ENCODE data around the gene WASHC4. TPM values are rescaled to one million over a fixed set of nuclear protein-coding genes. Genes with fewer than 3 reads are reported as not detected.

The WASHC4 gene
- total and polyA plus RNA-seq, 2 donors (not counting 3 experiments of a cell fraction or from before 2014, with no cell fraction given), result 30.4 to 123 TPM

DNA sequence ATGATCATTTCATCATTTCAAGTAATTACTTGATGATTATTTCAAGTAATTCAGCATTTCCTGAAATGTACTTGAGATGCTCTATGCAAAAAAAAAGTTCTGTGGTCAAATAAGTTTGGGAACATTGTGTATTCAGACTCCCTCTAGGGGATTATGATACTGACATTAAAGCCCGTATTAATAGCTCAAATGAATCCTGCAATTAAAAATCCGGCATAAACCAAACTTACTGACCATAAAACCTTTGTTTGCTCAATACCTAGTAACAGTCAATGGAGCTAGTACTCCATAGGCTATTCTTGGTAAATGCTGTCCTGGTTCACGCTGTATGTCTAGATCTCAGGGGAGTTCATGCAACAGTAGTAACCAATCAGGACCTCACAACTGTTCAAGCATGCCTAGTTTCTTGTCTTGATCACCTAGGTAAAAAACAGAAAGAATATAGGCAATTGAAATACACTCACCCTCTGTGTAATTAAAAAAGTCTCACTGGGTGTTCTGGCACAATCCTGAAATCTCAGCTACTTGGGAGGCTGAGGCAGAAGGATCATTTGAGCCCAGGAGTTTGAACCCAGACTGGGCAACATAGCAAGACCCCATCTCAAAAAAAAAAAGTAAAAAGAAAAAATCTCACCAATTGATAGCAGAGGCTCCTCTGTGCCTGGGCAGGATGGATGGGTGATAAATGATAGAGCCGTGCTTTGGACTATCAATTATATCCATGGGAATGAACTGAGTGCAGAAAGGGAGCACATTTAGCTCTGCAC is 37.4 kb upstream of the WASHC4 start:
- Histone ChIP-seq H3K9me1 (replicated peaks; ENCODE audit: control insufficient read depth, extremely low read depth, insufficient read depth, low read length) (no peaks in the 10 kb centered on the region), H3K4me1 (ENCODE audit: control insufficient read depth, extremely low read depth, insufficient read depth, low read length) (no peaks in the 10 kb centered on the region), H3K27me3 (ENCODE audit: control insufficient read depth in 2 of 2, insufficient read depth in 2 of 2, low read length in 2 of 2) (no peaks in the 10 kb centered on the region), H3K9ac (replicated peaks; ENCODE audit: extremely low read depth, insufficient read depth, low read length) (no peak overlapping the region), H3K27ac (ENCODE audit: insufficient read depth, low read depth, low read length) (no peak overlapping the region), H3K4me3 (replicated peaks in 1 of 3; ENCODE audit: insufficient read depth in 1 of 3, low read depth in 1 of 3, low read length in 3 of 3) (no peak overlapping the region), H3K9me3 (replicated peaks; ENCODE audit: control insufficient read depth, insufficient read depth, low read length) (no peaks in the 10 kb centered on the region), H2AFZ (ENCODE audit: low read depth, low read length) (no peak overlapping the region), H3K4me2 (ENCODE audit: insufficient read depth, low read length) (no peak overlapping the region), H3K36me3 (ENCODE audit: control insufficient read depth in 2 of 2, extremely low read depth in 1 of 2, insufficient read depth in 2 of 2, low read length in 2 of 2) (no peaks in the 10 kb centered on the region), H4K20me1 (replicated peaks; ENCODE audit: control insufficient read depth, extremely low read depth, insufficient read depth, low read length) (no peaks in the 10 kb centered on the region), H3K79me2 (ENCODE audit: control insufficient read depth, insufficient read depth, low read length) (no peaks in the 10 kb centered on the region)
- no peak for FAIRE-seq
- no peak for TF ChIP-seq GATA2 (IDR thresholded peaks at IDR 0.05; ENCODE audit: insufficient read depth, insufficient read length, low read depth, low read length)
- TF ChIP-seq, protein P1, sequence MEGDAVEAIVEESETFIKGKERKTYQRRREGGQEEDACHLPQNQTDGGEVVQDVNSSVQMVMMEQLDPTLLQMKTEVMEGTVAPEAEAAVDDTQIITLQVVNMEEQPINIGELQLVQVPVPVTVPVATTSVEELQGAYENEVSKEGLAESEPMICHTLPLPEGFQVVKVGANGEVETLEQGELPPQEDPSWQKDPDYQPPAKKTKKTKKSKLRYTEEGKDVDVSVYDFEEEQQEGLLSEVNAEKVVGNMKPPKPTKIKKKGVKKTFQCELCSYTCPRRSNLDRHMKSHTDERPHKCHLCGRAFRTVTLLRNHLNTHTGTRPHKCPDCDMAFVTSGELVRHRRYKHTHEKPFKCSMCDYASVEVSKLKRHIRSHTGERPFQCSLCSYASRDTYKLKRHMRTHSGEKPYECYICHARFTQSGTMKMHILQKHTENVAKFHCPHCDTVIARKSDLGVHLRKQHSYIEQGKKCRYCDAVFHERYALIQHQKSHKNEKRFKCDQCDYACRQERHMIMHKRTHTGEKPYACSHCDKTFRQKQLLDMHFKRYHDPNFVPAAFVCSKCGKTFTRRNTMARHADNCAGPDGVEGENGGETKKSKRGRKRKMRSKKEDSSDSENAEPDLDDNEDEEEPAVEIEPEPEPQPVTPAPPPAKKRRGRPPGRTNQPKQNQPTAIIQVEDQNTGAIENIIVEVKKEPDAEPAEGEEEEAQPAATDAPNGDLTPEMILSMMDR (IDR thresholded peaks at IDR 0.05; ENCODE audit: extremely low read depth in 1 of 2, insufficient read depth in 1 of 2, low read depth in 1 of 2, low read length in 2 of 2), result no peak
- TF ChIP-seq POLR2AphosphoS5 (IDR thresholded peaks at IDR 0.05; ENCODE audit: insufficient read depth, low read depth, low read length), result no peak
- no peak for TF ChIP-seq POLR2A (IDR thresholded peaks at IDR 0.05; ENCODE audit: low read depth, low read length)
- no peak for TF ChIP-seq JUN (IDR thresholded peaks at IDR 0.05; ENCODE audit: borderline replicate concordance, insufficient read depth, insufficient read length, low read depth)
- no peak for TF ChIP-seq MYC (IDR thresholded peaks at IDR 0.05; ENCODE audit: low read depth, low read length)
- TF ChIP-seq, protein P2, sequence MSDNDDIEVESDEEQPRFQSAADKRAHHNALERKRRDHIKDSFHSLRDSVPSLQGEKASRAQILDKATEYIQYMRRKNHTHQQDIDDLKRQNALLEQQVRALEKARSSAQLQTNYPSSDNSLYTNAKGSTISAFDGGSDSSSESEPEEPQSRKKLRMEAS (IDR thresholded peaks at IDR 0.05; ENCODE audit: insufficient read depth, insufficient read length), result no peak
- no peak for TF ChIP-seq EZH2 (IDR thresholded peaks at IDR 0.05; ENCODE audit: borderline replicate concordance, low read depth, low read length, severe bottlenecking)
- no peak for TF ChIP-seq FOS (IDR thresholded peaks at IDR 0.05; ENCODE audit: borderline replicate concordance, insufficient read depth, low read length)
- DNase-seq (ENCODE audit: low read depth, low spot score), result no peak
- CTCF ChIA-PET, result interaction anchor here (0.6 to 2.2 kb wide), 7 partner anchors 9 to 688 kb away, joined by 3 to 7 read pairs (median 5); no protein-coding TSS in a partner anchor
- POLR2A ChIA-PET, result no interaction called here
- intact Hi-C loops (cut with micrococcal nuclease) (no loop called here), dilution Hi-C loops (cut with MboI; ENCODE audit: extremely low pct_ligation_motif_present, low sequenced_read_pairs) (no loop called here)
- BruUV-seq (replicated peaks), result no TSS peak
